ENCODE results near the gene NCOR1.

DNA sequence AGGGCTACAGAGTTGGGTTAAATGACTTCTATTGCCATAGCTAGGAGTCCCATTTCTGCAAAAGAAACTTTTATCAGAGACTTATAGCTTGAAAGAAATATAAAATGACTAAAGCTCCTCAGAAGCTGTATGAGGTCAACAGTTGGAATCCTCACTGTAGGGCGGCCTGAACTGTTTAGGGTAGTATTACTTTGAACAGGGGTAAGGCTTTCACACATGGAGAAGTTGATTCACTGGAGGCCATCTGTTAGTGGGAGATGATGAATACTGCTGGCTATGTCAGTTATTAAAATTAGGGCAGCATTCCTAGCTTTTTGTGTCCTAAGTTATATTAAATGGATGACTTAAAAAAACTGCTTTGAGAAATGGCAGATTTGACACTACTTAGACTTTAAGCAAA, 209.7 kb downstream of the NCOR1 start:
- TF ChIP-seq, protein P1, sequence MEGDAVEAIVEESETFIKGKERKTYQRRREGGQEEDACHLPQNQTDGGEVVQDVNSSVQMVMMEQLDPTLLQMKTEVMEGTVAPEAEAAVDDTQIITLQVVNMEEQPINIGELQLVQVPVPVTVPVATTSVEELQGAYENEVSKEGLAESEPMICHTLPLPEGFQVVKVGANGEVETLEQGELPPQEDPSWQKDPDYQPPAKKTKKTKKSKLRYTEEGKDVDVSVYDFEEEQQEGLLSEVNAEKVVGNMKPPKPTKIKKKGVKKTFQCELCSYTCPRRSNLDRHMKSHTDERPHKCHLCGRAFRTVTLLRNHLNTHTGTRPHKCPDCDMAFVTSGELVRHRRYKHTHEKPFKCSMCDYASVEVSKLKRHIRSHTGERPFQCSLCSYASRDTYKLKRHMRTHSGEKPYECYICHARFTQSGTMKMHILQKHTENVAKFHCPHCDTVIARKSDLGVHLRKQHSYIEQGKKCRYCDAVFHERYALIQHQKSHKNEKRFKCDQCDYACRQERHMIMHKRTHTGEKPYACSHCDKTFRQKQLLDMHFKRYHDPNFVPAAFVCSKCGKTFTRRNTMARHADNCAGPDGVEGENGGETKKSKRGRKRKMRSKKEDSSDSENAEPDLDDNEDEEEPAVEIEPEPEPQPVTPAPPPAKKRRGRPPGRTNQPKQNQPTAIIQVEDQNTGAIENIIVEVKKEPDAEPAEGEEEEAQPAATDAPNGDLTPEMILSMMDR (IDR thresholded peaks at IDR 0.05): no peak
- TF ChIP-seq POLR2A (IDR thresholded peaks at IDR 0.05): no peak
